Measurements from ENCODE around the gene SOCS3.
"Not testable (repeated sequence)": the region's sequence is repeated elsewhere in the genome, so short reads cannot be mapped to it uniquely, and the experiment has no call there.

SOCS3 gene

DNA sequence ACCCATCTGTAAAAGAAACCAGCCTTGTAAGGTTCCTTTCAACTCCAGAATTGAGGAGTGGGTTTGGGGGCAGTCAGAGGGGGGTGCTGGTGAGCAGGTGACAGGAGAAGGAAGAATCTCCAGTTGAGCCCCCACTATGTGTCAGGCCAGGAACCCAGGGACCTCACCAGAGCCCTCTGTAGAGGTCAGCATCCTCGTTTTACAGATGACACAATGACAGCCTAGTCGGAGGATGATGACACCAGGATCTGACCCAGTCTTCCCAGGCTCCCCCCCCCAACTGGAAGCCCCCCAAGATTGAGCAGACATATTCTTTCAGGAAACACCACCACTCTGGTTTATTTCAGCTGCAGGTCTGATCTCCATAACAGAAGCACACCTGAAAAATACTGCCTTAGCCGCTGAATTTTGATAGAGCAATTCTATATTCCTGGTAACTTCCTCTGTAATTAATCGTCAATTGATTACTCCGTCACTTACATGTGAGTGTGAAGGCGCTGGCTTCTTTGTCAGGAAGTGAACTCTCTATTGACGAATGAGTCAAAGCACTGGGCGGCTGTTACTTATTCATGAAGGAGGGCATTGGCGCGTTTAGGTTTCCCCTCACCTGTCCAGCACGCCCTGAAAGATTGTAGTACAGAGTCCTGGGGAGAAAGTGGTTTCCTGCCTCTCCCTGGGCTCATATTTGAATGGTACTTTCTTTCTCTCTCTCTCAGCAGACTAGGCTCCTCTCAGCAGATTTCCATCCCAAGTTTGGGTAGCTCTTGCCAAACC, 21.2 kb downstream of the SOCS3 start:
- Histone ChIP-seq H3K9me3 (no peaks in the 10 kb centered on the region), H3K27me3 (no peaks in the 10 kb centered on the region), H3K4me3 (ENCODE audit: low read depth, low read length) (no peak overlapping the region), H3K36me3 (no peaks in the 10 kb centered on the region), H3K4me1 (no peaks in the 10 kb centered on the region)
- TF ChIP-seq, protein P1, sequence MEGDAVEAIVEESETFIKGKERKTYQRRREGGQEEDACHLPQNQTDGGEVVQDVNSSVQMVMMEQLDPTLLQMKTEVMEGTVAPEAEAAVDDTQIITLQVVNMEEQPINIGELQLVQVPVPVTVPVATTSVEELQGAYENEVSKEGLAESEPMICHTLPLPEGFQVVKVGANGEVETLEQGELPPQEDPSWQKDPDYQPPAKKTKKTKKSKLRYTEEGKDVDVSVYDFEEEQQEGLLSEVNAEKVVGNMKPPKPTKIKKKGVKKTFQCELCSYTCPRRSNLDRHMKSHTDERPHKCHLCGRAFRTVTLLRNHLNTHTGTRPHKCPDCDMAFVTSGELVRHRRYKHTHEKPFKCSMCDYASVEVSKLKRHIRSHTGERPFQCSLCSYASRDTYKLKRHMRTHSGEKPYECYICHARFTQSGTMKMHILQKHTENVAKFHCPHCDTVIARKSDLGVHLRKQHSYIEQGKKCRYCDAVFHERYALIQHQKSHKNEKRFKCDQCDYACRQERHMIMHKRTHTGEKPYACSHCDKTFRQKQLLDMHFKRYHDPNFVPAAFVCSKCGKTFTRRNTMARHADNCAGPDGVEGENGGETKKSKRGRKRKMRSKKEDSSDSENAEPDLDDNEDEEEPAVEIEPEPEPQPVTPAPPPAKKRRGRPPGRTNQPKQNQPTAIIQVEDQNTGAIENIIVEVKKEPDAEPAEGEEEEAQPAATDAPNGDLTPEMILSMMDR (IDR thresholded peaks at IDR 0.05; ENCODE audit: low read depth, low read length) = no peak
- DNase-seq = no peak

DNA sequence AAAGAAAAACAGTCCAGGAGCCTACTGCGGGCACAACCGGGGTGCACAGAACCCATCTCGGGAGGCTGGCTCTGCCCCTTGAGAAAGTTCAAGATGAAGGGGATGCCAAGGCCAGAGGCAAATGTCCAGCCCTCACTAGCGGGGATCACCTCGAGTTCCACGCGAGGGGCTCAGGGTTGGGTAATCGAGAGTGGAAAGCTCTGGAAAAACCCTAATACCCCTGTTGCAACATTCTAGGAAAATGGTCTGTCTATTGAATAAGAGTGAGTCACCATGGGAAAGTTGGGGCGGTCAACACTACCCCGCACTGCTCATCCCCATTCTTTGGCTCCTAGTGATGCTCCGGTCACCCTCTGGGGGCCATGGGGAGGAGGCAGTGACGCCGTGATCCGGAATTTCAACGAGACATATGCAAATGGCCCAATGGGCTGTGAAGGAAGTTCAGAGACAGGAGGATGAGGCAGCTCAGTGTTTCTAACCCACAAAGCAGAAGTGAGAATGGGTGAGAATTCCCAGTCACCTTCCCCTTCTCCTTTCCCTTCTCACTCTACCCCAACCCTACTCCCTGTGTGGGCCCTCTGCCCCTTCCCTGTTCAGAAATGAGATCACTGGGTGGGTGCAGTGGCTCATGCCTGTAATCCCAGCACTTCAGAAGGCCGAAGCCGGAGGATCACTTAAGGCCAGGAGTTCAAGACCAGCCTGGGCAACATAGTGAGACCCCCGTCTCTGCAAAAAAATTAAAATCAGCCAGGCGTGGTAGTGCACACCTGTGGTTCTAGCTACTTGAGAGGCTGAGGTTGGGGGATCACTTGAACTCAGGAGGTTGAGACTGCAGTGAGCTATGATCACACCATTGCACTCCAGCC, 22.4 kb downstream of the SOCS3 start:
- no peaks in the 10 kb centered on the region for H3K27me3 ChIP-seq
- DNase-seq = no peak
- H3K4me1 ChIP-seq = no peaks in the 10 kb centered on the region
- TF ChIP-seq, protein P1 (IDR thresholded peaks at IDR 0.05; ENCODE audit: low read depth, low read length) = no peak
- H3K9me3 ChIP-seq = no peaks in the 10 kb centered on the region
- no peaks in the 10 kb centered on the region for H3K36me3 ChIP-seq
- no peak overlapping the region for H3K4me3 ChIP-seq (ENCODE audit: low read depth, low read length)

DNA sequence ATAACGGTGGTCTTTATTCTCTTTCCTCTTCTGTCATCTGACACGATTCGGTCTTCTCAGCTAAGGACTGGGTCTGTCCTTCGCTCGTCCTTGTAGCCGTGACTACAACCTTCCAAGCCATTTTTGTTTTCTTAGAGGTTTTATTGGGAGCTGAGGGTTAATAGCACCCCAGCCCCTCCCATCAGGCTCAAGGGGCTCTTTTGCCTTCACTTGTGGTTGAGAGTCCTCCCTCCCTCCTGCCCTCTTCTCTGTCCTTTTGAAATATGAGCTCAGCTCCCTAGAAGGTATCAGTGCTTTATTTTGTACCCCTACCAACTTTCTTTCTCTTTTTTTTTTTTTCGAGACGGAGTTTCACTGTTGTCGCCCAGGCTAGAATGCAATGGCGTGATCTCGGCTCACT, 24.7 kb downstream of the SOCS3 start:
- H3K4me3 ChIP-seq (ENCODE audit: low read depth, low read length) = no peak overlapping the region
- no peaks in the 10 kb centered on the region for H3K4me1 ChIP-seq
- no peak for DNase-seq
- H3K36me3 ChIP-seq = no peaks in the 10 kb centered on the region
- H3K9me3 ChIP-seq = no peaks in the 10 kb centered on the region
- H3K27me3 ChIP-seq = no peaks in the 10 kb centered on the region
- TF ChIP-seq, protein P1 (IDR thresholded peaks at IDR 0.05; ENCODE audit: low read depth, low read length) = no peak

DNA sequence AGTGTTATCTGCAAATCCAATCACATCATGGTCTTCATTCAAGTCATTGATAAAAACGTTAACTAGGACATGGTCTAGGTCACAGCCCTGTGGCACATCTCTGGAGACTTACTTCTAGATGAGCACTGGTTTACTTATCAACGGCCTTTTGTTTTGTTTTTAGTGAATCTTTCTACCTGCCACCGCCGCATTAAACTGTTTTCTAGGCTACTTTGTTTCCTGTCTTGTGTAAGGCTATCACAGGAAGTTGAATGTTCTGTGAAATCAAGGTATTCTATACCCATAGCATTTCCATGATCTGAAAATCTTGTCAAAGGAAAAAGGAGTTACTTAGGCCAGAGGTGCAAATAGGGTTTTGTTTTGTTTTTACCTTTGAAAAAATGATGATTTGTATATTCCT, 26.9 kb downstream of the SOCS3 start:
- H3K27me3 ChIP-seq = no peaks in the 10 kb centered on the region
- H3K9me3 ChIP-seq = no peaks in the 10 kb centered on the region
- TF ChIP-seq, protein P1 (IDR thresholded peaks at IDR 0.05; ENCODE audit: low read depth, low read length) = no peak
- DNase-seq = no peak
- H3K4me3 ChIP-seq (ENCODE audit: low read depth, low read length) = no peak overlapping the region
- no peaks in the 10 kb centered on the region for H3K36me3 ChIP-seq
- H3K4me1 ChIP-seq = no peaks in the 10 kb centered on the region

DNA sequence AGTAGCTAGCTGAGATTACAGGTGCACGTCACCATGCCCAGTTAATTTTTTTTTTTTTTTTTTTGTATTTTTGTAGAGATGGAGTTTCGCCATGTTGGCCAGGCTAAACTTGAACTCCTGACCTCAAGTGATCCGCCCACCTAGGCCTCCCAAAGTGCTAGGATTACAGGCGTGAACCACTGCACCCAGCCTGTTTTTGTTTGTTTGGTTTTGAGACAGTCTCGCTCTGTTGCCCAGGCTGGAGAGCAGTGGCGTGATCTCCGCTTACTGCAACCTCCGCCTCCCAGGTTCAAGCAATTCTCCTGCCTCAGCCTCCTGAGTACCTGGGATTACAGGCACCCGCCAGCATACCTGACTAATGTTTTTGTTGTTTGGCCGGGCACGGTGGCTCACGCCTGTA, 28.5 kb downstream of the SOCS3 start:
- not testable (repeated sequence) for DNase-seq; H3K27me3 ChIP-seq; H3K4me1 ChIP-seq; H3K9me3 ChIP-seq; H3K36me3 ChIP-seq; H3K4me3 ChIP-seq (ENCODE audit: low read depth, low read length)

DNA sequence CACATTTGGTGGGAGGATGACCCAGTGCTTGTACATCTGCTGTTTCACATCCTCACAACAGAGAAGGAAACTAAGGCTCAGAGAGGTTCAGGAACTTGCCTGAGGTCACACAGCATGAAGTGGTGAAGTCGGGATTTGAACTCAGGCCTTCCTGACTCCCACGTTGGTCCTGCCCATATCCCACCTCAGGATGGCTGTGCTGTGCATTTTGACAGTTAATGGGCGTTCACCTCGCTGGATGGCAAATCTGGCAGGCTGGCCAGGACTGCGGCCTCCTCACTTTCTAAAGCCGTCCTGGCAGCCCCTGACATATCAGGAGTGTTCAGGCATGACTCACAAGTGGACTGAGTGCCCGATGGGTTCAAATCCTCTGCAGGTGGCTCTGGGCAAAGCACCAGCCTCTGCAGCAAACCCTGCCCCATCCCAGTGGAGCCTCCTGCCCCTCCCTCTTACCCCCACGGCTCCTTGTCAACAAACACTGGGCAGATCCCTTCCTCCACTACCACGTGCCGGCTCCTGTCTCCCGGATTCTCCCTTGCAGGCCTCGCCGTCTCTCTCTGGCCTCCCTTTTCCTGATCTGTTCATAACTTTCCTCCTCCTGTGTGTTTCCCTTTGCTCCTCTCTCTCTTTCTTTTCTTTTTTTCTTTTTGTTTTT, 29.2 kb downstream of the SOCS3 start:
- TF ChIP-seq, protein P1 (IDR thresholded peaks at IDR 0.05; ENCODE audit: low read depth, low read length) = no peak
- Histone ChIP-seq H3K27me3 (no peaks in the 10 kb centered on the region), H3K4me3 (ENCODE audit: low read depth, low read length) (no peak overlapping the region), H3K4me1 (no peaks in the 10 kb centered on the region), H3K9me3 (no peaks in the 10 kb centered on the region), H3K36me3 (no peaks in the 10 kb centered on the region)
- DNase-seq = no peak
